NCI-H1417 treated with DMSO at 0.1 percent for 48 hours (cell line): ENCODE results near the gene IBA57.

Experiments used
- DNase-seq: peaks from one replicate; lab custom pipeline; 2025; lab: John Stamatoyannopoulos, UW

IBA57 gene

GRCh38 chr1:228144993-228145343 is 20.6 kb upstream of the IBA57 start:
- DNase-seq = no peak

- DNase-seq = no peak
Measured at GRCh38 chr1:228145463-228146416, 19.9 kb upstream of the IBA57 start.

DNA sequence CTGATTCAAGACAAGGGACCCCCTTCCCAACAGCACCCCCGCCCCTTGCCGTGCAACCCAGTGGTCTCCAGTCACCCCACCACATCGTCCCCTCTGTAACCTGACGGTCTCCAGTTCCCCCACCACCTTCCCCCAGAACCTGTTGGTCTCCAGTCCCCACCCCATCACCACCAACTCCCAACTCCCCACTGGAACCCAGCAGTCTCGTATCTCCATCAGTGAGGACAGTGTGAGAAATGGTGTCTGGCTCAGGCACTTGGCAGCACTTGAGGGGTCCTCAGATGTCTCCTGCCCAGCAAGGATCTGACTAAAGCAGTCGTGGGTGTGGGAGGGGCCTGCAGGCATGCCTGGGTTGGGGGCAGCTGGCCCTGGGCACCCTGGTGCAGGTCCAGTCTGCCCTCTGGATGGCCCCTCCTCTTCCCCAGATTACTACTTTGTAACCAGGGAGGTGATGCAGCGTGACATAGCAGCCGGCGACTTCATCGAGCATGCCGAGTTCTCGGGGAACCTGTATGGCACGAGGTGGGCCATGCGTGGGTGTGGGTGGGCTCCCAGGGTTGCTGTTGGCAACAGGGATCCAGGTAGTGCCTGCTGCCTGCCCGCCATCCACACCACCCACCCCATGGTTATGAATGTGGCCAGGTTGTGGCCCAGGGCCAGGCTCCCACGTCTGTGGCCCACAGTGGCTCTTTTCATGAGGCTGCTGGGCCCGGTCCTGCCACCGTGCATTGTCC is 19.0 kb upstream of the IBA57 start:
- DNase-seq = no peak

GRCh38 chr1:228147151-228147693 is 18.4 kb upstream of the IBA57 start:
- DNase-seq = no peak

- no peak for DNase-seq
Measured at GRCh38 chr1:228147768-228148167, 17.8 kb upstream of the IBA57 start.

DNA sequence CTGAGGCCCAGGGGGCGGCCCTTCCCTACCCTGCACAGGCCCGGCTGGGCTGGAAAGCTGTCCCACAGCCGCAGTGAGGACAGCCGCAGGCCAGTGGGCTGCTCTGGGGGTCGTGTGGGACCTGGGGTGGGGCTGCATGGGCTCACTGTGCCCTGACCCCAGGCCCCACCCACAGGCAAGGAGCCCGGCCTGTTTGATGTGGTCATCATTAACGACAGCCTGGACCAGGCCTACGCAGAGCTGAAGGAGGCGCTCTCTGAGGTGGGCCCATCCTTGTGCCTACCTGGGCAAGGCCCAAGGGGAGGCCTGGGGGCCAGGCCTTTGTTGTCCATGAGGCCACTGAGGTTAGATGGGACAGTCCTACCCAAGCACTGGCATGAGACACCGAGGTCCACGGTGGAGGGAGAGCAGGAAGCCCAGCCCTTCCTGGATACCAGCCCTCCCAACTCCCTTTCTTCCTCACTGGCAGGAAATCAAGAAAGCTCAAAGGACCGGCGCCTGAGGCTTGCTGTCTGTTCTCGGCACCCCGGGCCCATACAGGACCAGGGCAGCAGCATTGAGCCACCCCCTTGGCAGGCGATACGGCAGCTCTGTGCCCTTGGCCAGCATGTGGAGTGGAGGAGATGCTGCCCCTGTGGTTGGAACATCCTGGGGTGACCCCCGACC is 17.3 kb upstream of the IBA57 start:
- no peak for DNase-seq

- no peak for DNase-seq
Measured at GRCh38 chr1:228148935-228149405, 16.6 kb upstream of the IBA57 start.

DNA sequence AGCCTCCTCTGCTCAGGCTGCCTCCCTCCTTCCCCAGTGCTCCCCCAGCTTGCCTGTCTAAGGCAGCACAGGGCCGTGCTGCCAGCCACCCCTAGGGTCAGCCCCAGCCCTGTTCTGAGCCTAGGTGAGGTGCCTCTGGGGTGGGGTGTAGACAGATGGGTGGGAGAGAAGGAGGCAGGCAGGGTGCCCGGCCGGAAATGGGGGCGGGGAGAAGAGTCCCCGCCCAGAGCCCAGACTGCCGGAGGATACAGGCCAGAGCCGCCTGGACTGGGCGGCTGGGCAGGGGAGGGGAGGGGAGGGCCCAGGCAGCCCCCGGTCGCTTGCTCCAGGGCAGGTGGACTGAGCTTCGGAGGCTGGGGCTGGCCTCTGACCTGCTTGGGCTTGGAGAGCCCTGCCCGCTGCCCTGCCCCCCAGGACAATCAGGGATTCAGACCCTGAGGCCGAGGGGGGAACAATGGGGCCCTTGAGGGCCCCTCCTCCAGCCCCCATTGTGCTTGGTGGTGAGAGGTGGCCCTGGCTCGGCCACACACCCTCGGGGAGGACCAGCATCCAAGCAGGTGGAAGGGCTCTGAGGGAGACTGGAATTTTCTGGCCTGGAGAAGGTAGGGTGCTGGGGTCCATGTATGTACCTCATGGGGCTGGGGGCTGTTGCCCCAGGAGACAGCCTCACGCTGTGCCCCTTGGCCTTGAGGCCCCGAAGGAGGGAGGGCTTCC is 16.0 kb upstream of the IBA57 start, which contains the start of gene GJC2:
Gene GJC2, plus strand, starts transcription at position 525 of the 714 bp plus-strand sequence. CDS start 7,829 bp downstream, outside the sequence.
- no peak for DNase-seq

DNA sequence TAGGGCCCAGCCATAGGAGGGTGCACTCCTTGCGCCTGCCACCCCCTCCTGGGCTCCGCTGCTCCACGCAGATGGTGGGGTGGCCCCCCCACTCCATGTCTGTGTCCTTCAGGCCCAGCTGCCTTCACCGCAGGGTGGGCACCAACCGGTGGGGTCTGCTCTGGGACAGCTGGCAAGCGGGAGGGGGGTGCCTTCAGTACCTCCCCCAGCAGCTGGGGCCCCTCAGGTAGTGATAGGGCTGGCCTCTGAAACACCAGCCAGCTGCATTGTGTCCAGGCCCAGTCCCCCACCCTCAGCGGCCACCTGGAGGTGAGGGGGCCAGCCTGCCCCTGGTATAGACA is 15.5 kb upstream of the IBA57 start:
- no peak for DNase-seq

GRCh38 chr1:228150461-228151179 is 15.0 kb upstream of the IBA57 start:
- no peak for DNase-seq

- no peak for DNase-seq
Measured at GRCh38 chr1:228151180-228151925, 14.3 kb upstream of the IBA57 start.

DNA sequence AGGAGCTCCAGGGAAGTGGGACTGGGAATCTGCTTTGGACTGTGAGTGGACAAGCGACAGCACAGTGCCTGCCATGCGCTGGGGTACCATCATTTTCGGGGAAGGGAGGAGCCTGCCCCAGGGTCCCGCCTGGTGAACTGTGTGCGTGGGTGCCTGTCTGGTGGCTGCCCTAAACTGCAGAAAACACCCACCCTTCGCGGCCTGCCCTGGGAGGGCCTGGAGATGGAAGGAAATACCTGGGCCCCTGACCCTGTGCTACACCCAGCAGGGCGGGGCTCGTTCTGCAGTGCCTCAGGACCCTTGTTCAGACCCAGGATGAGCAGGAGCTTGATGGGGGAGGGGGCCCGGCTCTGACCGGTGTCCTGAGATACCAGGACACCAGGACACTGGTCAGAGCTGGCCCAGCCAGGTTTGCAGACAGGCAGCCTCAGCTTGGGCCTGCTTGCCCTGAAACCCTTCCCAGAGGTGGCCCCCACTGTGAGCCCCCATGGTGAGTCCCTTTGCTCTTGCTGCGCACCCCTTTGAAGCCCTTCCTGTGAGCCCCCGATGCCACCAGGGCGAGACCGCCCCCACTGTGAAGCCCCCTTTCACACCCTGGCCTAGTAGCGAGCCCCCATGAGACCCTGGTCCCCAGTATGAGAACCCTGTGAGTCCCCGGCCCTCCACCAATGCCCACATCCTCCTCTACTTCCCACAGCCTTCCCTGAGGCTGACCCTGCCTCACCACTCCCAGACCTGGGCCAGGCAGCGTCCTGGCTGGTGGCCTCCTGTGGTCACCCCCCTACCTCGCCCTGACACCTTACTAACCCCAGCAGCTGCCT is 13.3 kb upstream of the IBA57 start:
- DNase-seq = no peak

DNA sequence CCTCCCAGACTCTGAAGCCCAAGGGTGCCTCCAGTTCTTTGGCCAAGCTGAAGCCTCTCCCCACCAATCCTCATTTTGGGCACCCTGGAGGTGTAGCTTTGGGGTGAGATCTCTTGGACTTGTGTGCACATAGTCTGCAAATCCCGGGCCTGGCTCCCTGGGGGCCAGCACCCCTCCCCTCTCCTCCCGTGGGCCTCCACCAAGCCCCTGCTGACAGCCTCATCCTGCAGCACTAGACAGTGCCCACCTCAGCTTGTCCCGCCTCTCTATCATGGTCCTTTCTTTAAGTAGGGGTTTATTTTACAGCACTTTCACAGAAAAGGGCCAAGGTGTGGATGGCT is 12.7 kb upstream of the IBA57 start:
- DNase-seq = no peak

DNA sequence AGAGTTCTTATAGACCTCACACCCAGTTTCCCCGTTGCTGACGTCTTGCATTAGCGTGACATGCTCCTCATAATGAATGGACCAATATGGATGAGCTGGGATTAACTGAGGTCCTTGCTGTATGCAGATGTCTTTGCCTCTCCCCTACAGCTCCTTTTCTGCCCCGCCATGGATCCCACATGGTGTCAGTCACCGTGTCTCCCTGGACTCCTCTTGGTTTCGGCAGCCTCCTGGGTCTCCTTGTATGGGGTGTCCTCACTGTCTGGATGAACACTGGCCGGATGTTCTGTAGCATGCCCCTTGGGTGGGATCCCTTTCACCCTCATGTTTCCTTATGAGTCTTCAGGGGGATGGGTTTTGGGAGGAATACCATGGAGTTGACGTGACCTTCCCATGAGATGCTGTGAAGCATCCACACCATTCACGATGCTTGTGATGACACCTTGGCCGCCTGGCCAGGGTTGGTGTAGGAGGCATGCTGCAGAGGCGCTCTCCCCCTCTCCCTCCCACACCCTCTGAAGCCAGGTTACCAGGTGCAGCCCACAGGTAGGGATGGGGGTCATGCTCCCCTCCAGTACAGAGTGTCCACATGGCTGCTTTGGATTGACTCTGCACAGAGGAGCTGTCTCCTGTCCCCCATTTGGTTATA is 11.5 kb upstream of the IBA57 start:
- no peak for DNase-seq

GRCh38 chr1:228154670-228155571 is 10.7 kb upstream of the IBA57 start:
- DNase-seq = peak; percentile 54

GRCh38 chr1:228155596-228156514 is 9.7 kb upstream of the IBA57 start:
- no peak for DNase-seq

DNA sequence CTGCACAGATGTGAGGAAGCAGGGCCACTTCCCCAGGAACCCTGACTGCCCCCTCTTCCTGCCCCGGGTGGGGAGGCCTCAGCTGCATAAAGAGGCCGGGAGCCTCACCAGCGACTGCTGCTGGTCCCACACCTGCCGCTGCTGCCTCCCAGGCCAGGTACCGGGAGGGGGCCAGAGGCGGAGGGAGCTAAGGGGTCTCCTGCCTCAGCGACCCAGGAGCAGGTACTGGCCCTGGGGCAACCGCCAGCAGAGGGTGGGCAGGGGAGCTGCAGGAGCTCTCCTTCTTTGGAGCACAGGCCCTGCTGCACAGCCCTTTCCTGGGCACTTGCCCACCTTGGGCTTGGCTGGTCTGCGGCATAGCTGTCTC is 9.1 kb upstream of the IBA57 start:
- no peak for DNase-seq
